ENCODE measurements around the gene PIGB.

PIGB gene

GRCh38 chr15:55401786-55402246 lies 82.8 kb downstream of the PIGB start:
- no peak for TF ChIP-seq CTCF (IDR thresholded peaks at IDR 0.05; ENCODE audit: insufficient read depth, low read depth, low read length, missing control alignments)
- no peak for DNase-seq (ENCODE audit: low read depth)
- no peak overlapping the region for H3K4me3 ChIP-seq (ENCODE audit: low read length)

DNA sequence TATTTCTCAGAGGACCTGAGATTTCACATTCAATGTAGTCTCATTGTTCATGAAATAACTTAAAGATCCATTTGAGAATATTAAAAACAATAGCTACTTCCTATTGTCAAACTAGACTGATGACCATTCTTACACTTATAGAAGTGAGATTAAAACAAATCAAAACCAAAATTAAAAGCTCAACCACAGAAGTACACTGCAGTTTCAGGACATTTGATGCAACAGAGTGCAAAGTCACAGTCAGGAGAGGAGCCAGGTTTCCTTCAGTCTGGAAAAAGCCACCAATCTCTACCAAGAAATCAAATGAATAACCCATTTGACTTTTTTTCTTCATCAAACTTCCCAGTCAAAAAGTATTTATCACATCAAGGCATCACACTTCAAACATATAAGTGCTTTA lies 83.7 kb downstream of the PIGB start:
- no peak overlapping the region for H3K4me3 ChIP-seq (ENCODE audit: low read length)
- TF ChIP-seq CTCF (IDR thresholded peaks at IDR 0.05; ENCODE audit: insufficient read depth, low read depth, low read length, missing control alignments), result no peak
- no peak for DNase-seq (ENCODE audit: low read depth)

DNA sequence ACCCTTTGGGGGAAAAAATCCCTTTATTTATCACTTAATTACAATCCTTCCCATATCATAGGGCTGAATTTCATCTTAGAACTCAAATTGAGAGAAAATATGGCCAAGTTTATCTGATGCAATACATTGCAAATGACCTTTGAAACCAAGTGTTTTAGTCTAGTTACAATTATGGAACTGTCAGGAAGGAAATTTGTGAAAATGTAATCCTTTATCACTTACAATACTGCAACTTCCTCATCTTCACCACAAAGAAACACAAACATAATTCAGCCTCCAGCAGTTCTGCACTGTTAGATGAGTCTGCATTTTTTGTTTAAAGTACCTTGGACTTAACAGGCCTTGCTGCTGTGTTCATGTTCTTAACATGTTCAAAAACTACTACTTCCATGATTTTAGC lies 84.5 kb downstream of the PIGB start:
- H3K4me3 ChIP-seq (ENCODE audit: low read length), result no peak overlapping the region
- TF ChIP-seq CTCF (IDR thresholded peaks at IDR 0.05; ENCODE audit: insufficient read depth, low read depth, low read length, missing control alignments), result no peak
- DNase-seq (ENCODE audit: low read depth), result no peak

Measured in epithelial cell of esophagus (primary cell).